AG04449 (cell line): ENCODE measurements around the gene WASF2.
"Not testable (repeated sequence)": the region's sequence is repeated elsewhere in the genome, so short reads cannot be mapped to it uniquely, and the experiment has no call there.

Source experiments
- CTCF ChIA-PET: fragments of 350-600 bp; formaldehyde crosslinking; extraction: SDS; loops from one replicate; lab custom pipeline; 2021; ENCODE audit warnings: antibody characterized with exemption; lab: Yijun Ruan, JAX
- POLR2A ChIA-PET: fragments of 400-600, 350-600 bp; formaldehyde crosslinking; extraction: SDS; loops from one replicate; lab custom pipeline; 2020; ENCODE audit warnings: antibody characterized with exemption, inconsistent platforms; lab: Yijun Ruan, JAX
- DNase-seq: peaks from one replicate; pipeline ENCODE4 v3.0.0-alpha.2; 2010; ENCODE audit warnings: low read depth, low spot score
- H3K4me3 ChIP-seq: 2 replicates; pipeline ENCODE4 v1.5.1; 2011; ENCODE audit warnings: low read depth, mild to moderate bottlenecking, control low read depth, low read length
- CTCF ChIP-seq: IDR thresholded peaks from one replicate; pipeline ENCODE4 v1.5.1; 2011; ENCODE audit warnings: mild to moderate bottlenecking, moderate library complexity, low read length, control low read depth, inconsistent platforms; ENCODE audit not compliant: insufficient read depth; ENCODE audit errors: missing control alignments

The WASF2 gene

GRCh38 chr1:27469334-27469733 lies 20.6 kb downstream of the WASF2 start:
- POLR2A ChIA-PET, result no interaction called here

GRCh38 chr1:27468378-27468777 lies 21.6 kb downstream of the WASF2 start:
- H3K4me3 ChIP-seq, POLR2A ChIA-PET, DNase-seq: not testable (repeated sequence)
- CTCF ChIA-PET, result interaction anchor here (1.0 to 1.8 kb wide), 3 partner anchors 11 to 72 kb away, joined by 3 to 4 read pairs (median 4); no protein-coding TSS in a partner anchor

More at GRCh38 chr1:27469334-27469733, 20.6 kb downstream of the WASF2 start:
- DNase-seq, result no peak
- TF ChIP-seq CTCF, result no peak
- no peak overlapping the region for H3K4me3 ChIP-seq
- CTCF ChIA-PET, result interaction anchor here (1.0 to 1.8 kb wide), 4 partner anchors 12 to 73 kb away, joined by 3 to 4 read pairs (median 4); no protein-coding TSS in a partner anchor

DNA sequence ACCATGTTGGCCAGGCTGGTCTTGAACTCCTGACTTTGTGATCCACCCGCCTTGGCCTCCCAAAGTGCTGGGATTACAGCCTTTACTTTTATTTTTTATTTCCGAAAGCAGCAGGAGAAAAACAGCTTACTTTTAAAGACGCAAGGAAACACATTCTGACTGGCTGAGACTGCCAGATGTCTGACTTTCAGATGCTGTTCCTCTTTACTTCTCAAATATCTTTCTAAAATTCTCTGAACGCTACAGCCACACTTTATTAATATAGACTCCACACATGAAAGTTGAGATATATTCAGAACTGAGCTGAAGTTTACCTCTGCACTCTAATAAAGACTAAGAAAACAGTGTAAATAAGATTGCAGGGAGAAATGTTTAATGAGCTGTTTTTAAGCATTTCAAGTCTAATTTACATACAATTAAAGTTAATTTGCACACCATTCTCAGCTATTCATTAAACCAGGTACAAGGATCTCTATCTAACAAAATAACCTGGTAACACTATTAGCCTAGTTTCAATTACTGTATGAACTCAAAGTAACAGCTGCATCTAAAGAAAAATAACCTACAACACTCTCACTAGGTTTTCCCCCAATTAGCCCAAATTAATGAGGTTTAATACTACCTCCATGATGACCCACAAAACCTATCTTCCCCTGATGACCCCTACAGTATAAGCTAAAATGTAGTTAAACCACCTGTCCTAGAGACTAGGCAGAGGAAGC lies 24.9 kb downstream of the WASF2 start:
- TF ChIP-seq CTCF, result no peak
- POLR2A ChIA-PET, result interaction anchor here (1.0 kb wide), 1 partner anchor 25 kb away, joined by 4 read pairs; the partner anchor contains the start of gene WASF2
- DNase-seq, result no peak
- CTCF ChIA-PET, result interaction anchor here (0.8 to 2.3 kb wide), 6 partner anchors 14 to 143 kb away, joined by 3 to 7 read pairs (median 4); no protein-coding TSS in a partner anchor
- no peak overlapping the region for H3K4me3 ChIP-seq

DNA sequence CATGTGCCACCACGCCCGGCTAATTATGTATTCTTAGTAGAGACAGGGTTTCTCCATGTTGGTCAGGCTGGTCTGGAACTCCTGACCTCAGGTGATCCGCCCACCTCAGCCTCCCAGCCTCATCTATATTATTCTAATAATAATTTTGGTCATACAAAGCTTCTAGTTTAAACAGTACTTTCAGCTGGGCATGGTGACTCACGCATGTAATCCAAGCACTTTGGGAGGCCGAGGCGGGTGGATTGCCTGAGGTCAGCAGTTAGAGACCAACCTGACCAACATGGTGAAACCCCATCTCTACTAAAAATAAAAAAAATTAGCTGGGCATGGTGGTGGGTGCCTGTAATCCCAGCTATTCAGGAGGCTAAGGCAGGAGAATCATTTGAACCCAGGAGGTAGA lies 26.1 kb downstream of the WASF2 start:
- DNase-seq, H3K4me3 ChIP-seq, POLR2A ChIA-PET: not testable (repeated sequence)
- CTCF ChIA-PET, result interaction anchor here (1.0 to 2.3 kb wide), 5 partner anchors 13 to 93 kb away, joined by 3 to 7 read pairs (median 5); no protein-coding TSS in a partner anchor

GRCh38 chr1:27458521-27458920 lies 31.4 kb downstream of the WASF2 start:
- DNase-seq, H3K4me3 ChIP-seq, POLR2A ChIA-PET: not testable (repeated sequence)
- CTCF ChIA-PET, result interaction anchor here (0.8 to 1.7 kb wide), 2 partner anchors 20 to 150 kb away, joined by 3 to 7 read pairs; no protein-coding TSS in a partner anchor

DNA sequence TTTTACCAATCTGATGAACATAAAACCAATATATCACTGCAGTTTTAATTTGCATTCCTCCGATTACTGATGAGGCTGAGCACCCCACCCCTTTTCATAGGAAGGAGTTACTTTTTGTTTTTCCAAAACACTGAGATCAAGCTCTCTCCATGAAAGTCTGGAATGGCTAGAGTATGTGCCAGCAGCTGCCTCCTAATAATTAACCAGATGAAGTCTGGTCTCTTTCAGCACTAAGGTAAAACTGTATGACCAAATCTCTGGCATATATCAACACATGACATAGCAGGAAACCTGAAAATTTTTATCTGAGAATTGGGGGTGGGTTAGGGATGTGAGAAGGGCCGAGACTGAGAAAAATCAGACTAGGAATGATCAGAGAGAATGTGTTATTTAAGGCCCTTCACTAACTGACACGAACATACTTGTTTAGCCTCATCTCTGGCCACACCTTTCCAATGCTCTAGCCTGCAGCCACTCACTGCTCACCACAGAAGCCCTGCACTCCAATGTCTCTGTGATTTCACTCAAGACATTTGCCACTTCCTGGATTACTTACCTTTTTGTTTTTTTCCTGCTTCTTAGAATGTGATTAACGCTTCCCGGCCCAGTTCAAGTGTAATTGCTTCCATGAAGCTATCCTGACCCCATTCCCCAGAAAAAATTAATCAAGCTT lies 34.7 kb downstream of the WASF2 start:
- DNase-seq, result no peak
- ChIA-PET POLR2A (no interaction called here), CTCF (interaction anchor here (0.9 to 2.3 kb wide), 3 partner anchors 14 to 102 kb away, joined by 3 to 5 read pairs (median 5); no protein-coding TSS in a partner anchor)
- no peak overlapping the region for H3K4me3 ChIP-seq
- no peak for TF ChIP-seq CTCF

- TF ChIP-seq CTCF, result no peak
- H3K4me3 ChIP-seq, result no peak overlapping the region
- DNase-seq, result no peak
- ChIA-PET POLR2A (no interaction called here), CTCF (interaction anchor here (1.1 kb wide), 1 partner anchor 38 kb away, joined by 5 read pairs; no protein-coding TSS in a partner anchor)
Observed at GRCh38 chr1:27454610-27455009, 35.4 kb downstream of the WASF2 start.
